Liver (tissue), 9 donors: ENCODE results near the gene WARS2. TPM values are rescaled to one million over a fixed set of nuclear protein-coding genes. Genes with fewer than 3 reads are reported as not detected.

Experiments
- DNase-seq: peaks from one replicate; pipeline ENCODE4 v3.0.0-alpha.2; 2017; ENCODE audit warnings: low spot score
- H3K27ac ChIP-seq, 2 donors: one replicate each; pipeline ENCODE4 v1.7.0; 2013; ENCODE audit warnings: inconsistent platforms in 2 of 2, low read length in 2 of 2, control low read depth in 1 of 2, low read depth in 1 of 2, mild to moderate bottlenecking in 1 of 2
- H3K27me3 ChIP-seq, 4 donors: one replicate each; pipeline versions ENCODE4 v1.6.1 to v1.7.0; 2013; ENCODE audit warnings: low read length in 3 of 4, inconsistent platforms in 1 of 4, mild to moderate bottlenecking in 1 of 4, moderate library complexity in 1 of 4; ENCODE audit not compliant: control insufficient read depth in 4 of 4, insufficient read depth in 4 of 4
- H3K36me3 ChIP-seq, 4 donors: one replicate each; pipeline versions ENCODE4 v1.6.1 to v1.7.0; 2013; ENCODE audit warnings: low read length in 3 of 4, mild to moderate bottlenecking in 3 of 4, low read depth in 1 of 4, moderate library complexity in 1 of 4; ENCODE audit not compliant: control insufficient read depth in 4 of 4, insufficient read depth in 3 of 4
- H3K4me1 ChIP-seq, 4 donors: one replicate each; pipeline versions ENCODE4 v1.6.1 to v1.7.0; 2013; ENCODE audit warnings: low read length in 3 of 4, mild to moderate bottlenecking in 3 of 4, moderate library complexity in 1 of 4; ENCODE audit not compliant: control insufficient read depth in 4 of 4, insufficient read depth in 4 of 4
- H3K4me3 ChIP-seq, 3 donors: one replicate each; pipeline versions ENCODE4 v1.6.1 to v1.7.0; 2013; ENCODE audit warnings: low read length in 3 of 3, control low read depth in 1 of 3, low read depth in 1 of 3, mild to moderate bottlenecking in 1 of 3
- H3K9ac ChIP-seq, 2 donors: one replicate each; pipeline ENCODE4 v1.7.0; 2013; ENCODE audit warnings: low read length in 2 of 2, mild to moderate bottlenecking in 2 of 2, moderate library complexity in 2 of 2, control low read depth in 1 of 2, low read depth in 1 of 2
- H3K9me3 ChIP-seq, 4 donors: one replicate each; pipeline versions ENCODE4 v1.6.1 to v1.7.0; 2013; ENCODE audit warnings: low read length in 3 of 4; ENCODE audit not compliant: control insufficient read depth in 4 of 4
- CTCF ChIP-seq: fragments of 150-350 bp; IDR thresholded peaks from 2 replicates; pipeline ENCODE4 v1.5.1; 2017; ENCODE audit warnings: improper control_type of control experiment, low read depth, low read length; ENCODE audit not compliant: missing input control
- EGR1 ChIP-seq, 2 donors: IDR thresholded peaks; 2 replicates each; pipeline ENCODE4 v1.6.1; 2016 to 2018; ENCODE audit warnings: antibody characterized with exemption in 2 of 2, low read depth in 2 of 2
- FOXA2 ChIP-seq: IDR thresholded peaks from 2 replicates; pipeline ENCODE4 v1.6.1; 2016; ENCODE audit warnings: antibody characterized with exemption
- GABPA ChIP-seq, 2 donors: IDR thresholded peaks in 1 of 2; conservative IDR thresholded peaks in 1 of 2; 2 replicates each; pipeline ENCODE4 v1.6.1; 2016; ENCODE audit warnings: antibody characterized with exemption in 2 of 2, mild to moderate bottlenecking in 1 of 2, moderate library complexity in 1 of 2
- HNF4A ChIP-seq, 2 donors: conservative IDR thresholded peaks; 2 replicates each; pipeline ENCODE4 v1.6.1; 2016; ENCODE audit warnings: antibody characterized with exemption in 2 of 2, mild to moderate bottlenecking in 2 of 2
- HNF4G ChIP-seq: IDR thresholded peaks from 2 replicates; pipeline ENCODE4 v1.6.1; 2016; ENCODE audit warnings: antibody characterized with exemption
- JUND ChIP-seq, 2 donors: IDR thresholded peaks; 2 replicates each; pipeline ENCODE4 v1.6.1; 2016; ENCODE audit warnings: antibody characterized with exemption in 2 of 2
- NR2F2 ChIP-seq: IDR thresholded peaks from 2 replicates; pipeline ENCODE4 v1.6.1; 2016; ENCODE audit warnings: antibody characterized with exemption
- RAD21 ChIP-seq, 2 donors: IDR thresholded peaks; 2 replicates each; pipeline ENCODE4 v1.6.1; 2016; ENCODE audit warnings: antibody characterized with exemption in 2 of 2, mild to moderate bottlenecking in 2 of 2
- REST ChIP-seq: IDR thresholded peaks from 2 replicates; pipeline ENCODE4 v1.6.1; 2016; ENCODE audit warnings: antibody characterized with exemption, mild to moderate bottlenecking
- RXRA ChIP-seq, 2 donors: IDR thresholded peaks; 2 replicates each; pipeline ENCODE4 v1.6.1; 2017 to 2018; ENCODE audit warnings: antibody characterized with exemption in 2 of 2, mild to moderate bottlenecking in 1 of 2
- SP1 ChIP-seq: IDR thresholded peaks from 2 replicates; pipeline ENCODE4 v1.6.1; 2018; ENCODE audit warnings: antibody characterized with exemption, mild to moderate bottlenecking
- TAF1 ChIP-seq: conservative IDR thresholded peaks from 2 replicates; pipeline ENCODE4 v1.6.1; 2016; ENCODE audit warnings: antibody characterized with exemption, mild to moderate bottlenecking
- YY1 ChIP-seq: IDR thresholded peaks from 2 replicates; pipeline ENCODE4 v1.6.1; 2016; ENCODE audit warnings: antibody characterized with exemption, mild to moderate bottlenecking
- ZBTB33 ChIP-seq: IDR thresholded peaks from 2 replicates; pipeline ENCODE4 v1.6.1; 2016; ENCODE audit warnings: antibody characterized with exemption
- WGBS: extraction: QIAGEN DNeasy Blood & Tissue Kit; methylation state at CpG from one replicate; pipeline ENCODE4 v1.1.7; 2013; 5-methylcytosine and 5-hydroxymethylcytosine counted together
- polyA plus RNA-seq, 2 donors: library from polyadenylated mRNA; stranded (reverse) in 1 of 2; unstranded in 1 of 2; fragments of 200-250 nt in 1 of 2; fragments of >200 nt in 1 of 2; fragmentation: Nextera tagmentation in 1 of 2; extraction: Ambion mirVana in 1 of 2; gene quantifications; one replicate each; pipeline versions ENCODE4 v1.2.1 to v1.2.3, GENCODE V29; 2013 to 2015
- total RNA-seq, 2 donors: library from RNA; depleted of rRNA; stranded (reverse); fragments of >200 nt; gene quantifications; one replicate each; pipeline ENCODE4 v1.2.3, GENCODE V29; 2014
- TF ChIP-seq, protein P1 (sequence below): IDR thresholded peaks from 2 replicates; pipeline ENCODE4 v1.6.1; 2016; ENCODE audit warnings: antibody characterized with exemption
- donor health status: healthy.
- donor health status: healthy.
- donor health status: healthy.
- donor health status: healthy.
- donor health status: healthy.

The WARS2 gene
- total and polyA plus RNA-seq, 4 donors = 3.5 to 14.5 (median 7.0) TPM

GRCh38 chr1:119114786-119115185, 25.7 kb downstream of the WARS2 start:
- H3K9me3 ChIP-seq = no peaks in the 10 kb centered on the region
- H3K4me1 ChIP-seq = no peaks in the 10 kb centered on the region
- no peak for TF ChIP-seq NR2F2
- TF ChIP-seq EGR1 (IDR thresholded peaks at IDR 0.05; ENCODE audit: low read depth in 2 of 2) = no peak
- no peak for TF ChIP-seq HNF4A (conservative IDR thresholded peaks at IDR 0.05)
- TF ChIP-seq RXRA (IDR thresholded peaks at IDR 0.05) = no peak
- no peak for TF ChIP-seq TAF1
- TF ChIP-seq GABPA (IDR thresholded peaks at IDR 0.05 in 1 of 2, conservative IDR thresholded peaks at IDR 0.05 in 1 of 2) = no peak
- TF ChIP-seq FOXA2 = no peak
- no peak for TF ChIP-seq HNF4G
- no peak for TF ChIP-seq JUND (IDR thresholded peaks at IDR 0.05)
- no peak for TF ChIP-seq REST
- TF ChIP-seq, protein P1, sequence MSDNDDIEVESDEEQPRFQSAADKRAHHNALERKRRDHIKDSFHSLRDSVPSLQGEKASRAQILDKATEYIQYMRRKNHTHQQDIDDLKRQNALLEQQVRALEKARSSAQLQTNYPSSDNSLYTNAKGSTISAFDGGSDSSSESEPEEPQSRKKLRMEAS = no peak
- no peak for TF ChIP-seq YY1
- TF ChIP-seq SP1 = no peak
- TF ChIP-seq CTCF = no peak
- no peak for TF ChIP-seq ZBTB33
- TF ChIP-seq RAD21 (IDR thresholded peaks at IDR 0.05) = no peak
- no peak for DNase-seq
- no peaks in the 10 kb centered on the region for H3K27me3 ChIP-seq
- H3K27ac ChIP-seq = no peak overlapping the region
- 97% methylated on average over 1 of the region's 1 CpG for WGBS
- no peaks in the 10 kb centered on the region for H3K36me3 ChIP-seq
- no peak overlapping the region for H3K9ac ChIP-seq
- no peak overlapping the region for H3K4me3 ChIP-seq

- no peaks in the 10 kb centered on the region for H3K9me3 ChIP-seq
- H3K36me3 ChIP-seq = no peaks in the 10 kb centered on the region
- H3K4me1 ChIP-seq = no peaks in the 10 kb centered on the region
- TF ChIP-seq EGR1 (IDR thresholded peaks at IDR 0.05; ENCODE audit: low read depth in 2 of 2) = no peak
- TF ChIP-seq JUND (IDR thresholded peaks at IDR 0.05) = no peak
- TF ChIP-seq FOXA2 = no peak
- no peak for TF ChIP-seq REST
- no peak for TF ChIP-seq NR2F2
- no peak for TF ChIP-seq ZBTB33
- no peak for TF ChIP-seq RXRA (IDR thresholded peaks at IDR 0.05)
- TF ChIP-seq YY1 = no peak
- no peak overlapping the region for H3K27ac ChIP-seq
- H3K27me3 ChIP-seq = no peaks in the 10 kb centered on the region
- WGBS = 100% methylated on average over 1 of the region's 1 CpG
- DNase-seq = no peak
- H3K9ac ChIP-seq = no peak overlapping the region
- no peak overlapping the region for H3K4me3 ChIP-seq
These were observed 27.7 kb downstream of the WARS2 start for GRCh38 chr1:119112791-119113190.
